ENCODE results near the gene SNPH.
"Not testable (repeated sequence)": the region's sequence is repeated elsewhere in the genome, so short reads cannot be mapped to it uniquely, and the experiment has no call there.

SNPH gene

GRCh38 chr20:1266167-1266973 lies at the start of gene SNPH:
SNPH (plus strand) TSS chr20:1266294; CDS start chr20:1296240, 29,946 bp downstream.
- no peak for TF ChIP-seq CTCF (IDR thresholded peaks at IDR 0.05; ENCODE audit: insufficient read depth, low read depth, low read length, missing control alignments)
- peak; percentile 62 for DNase-seq (ENCODE audit: low read depth)
- H3K4me3 ChIP-seq (ENCODE audit: low read depth, low read length), result peak within 1 kb of the TSS; percentile 51

GRCh38 chr20:1216527-1217427 lies 49.3 kb upstream of the SNPH start:
- H3K4me3 ChIP-seq (ENCODE audit: low read depth, low read length); DNase-seq (ENCODE audit: low read depth): not testable (repeated sequence)

GRCh38 chr20:1222750-1223149 lies 43.3 kb upstream of the SNPH start:
- H3K4me3 ChIP-seq (ENCODE audit: low read depth, low read length), result not testable (repeated sequence)

GRCh38 chr20:1224205-1224890 lies 41.7 kb upstream of the SNPH start:
- TF ChIP-seq CTCF (IDR thresholded peaks at IDR 0.05; ENCODE audit: insufficient read depth, low read depth, low read length, missing control alignments), result no peak

More at GRCh38 chr20:1222750-1223149, 43.3 kb upstream of the SNPH start:
- DNase-seq (ENCODE audit: low read depth), result not testable (repeated sequence)

GRCh38 chr20:1225263-1225782 lies 40.8 kb upstream of the SNPH start:
- no peak for DNase-seq (ENCODE audit: low read depth)
- TF ChIP-seq CTCF (IDR thresholded peaks at IDR 0.05; ENCODE audit: insufficient read depth, low read depth, low read length, missing control alignments), result no peak
- H3K4me3 ChIP-seq (ENCODE audit: low read depth, low read length), result no peak overlapping the region

More at GRCh38 chr20:1224205-1224890, 41.7 kb upstream of the SNPH start:
- DNase-seq (ENCODE audit: low read depth), result no peak
- H3K4me3 ChIP-seq (ENCODE audit: low read depth, low read length), result no peak overlapping the region

GRCh38 chr20:1225783-1226654 lies 40.1 kb upstream of the SNPH start, which contains the start of gene RAD21L1:
RAD21L1 (plus strand) TSS chr20:1226044; CDS start chr20:1228454, 2,410 bp downstream.
- peak within 1 kb of the TSS; percentile 34 for H3K4me3 ChIP-seq (ENCODE audit: low read depth, low read length)
- no peak for TF ChIP-seq CTCF (IDR thresholded peaks at IDR 0.05; ENCODE audit: insufficient read depth, low read depth, low read length, missing control alignments)
- DNase-seq (ENCODE audit: low read depth), result peak; percentile 71

GRCh38 chr20:1229541-1229940 lies 36.6 kb upstream of the SNPH start:
- TF ChIP-seq CTCF (IDR thresholded peaks at IDR 0.05; ENCODE audit: insufficient read depth, low read depth, low read length, missing control alignments), result no peak
- no peak for DNase-seq (ENCODE audit: low read depth)
- H3K4me3 ChIP-seq (ENCODE audit: low read depth, low read length), result no peak overlapping the region
